Stimulated activated CD4-positive, alpha-beta T cell treated with anti-CD3 and anti-CD28 coated beads, Interleukin-15, amount 100 ng/mL, for 24 hours (primary cell): ENCODE data around the gene ADAM12.
"Not testable (repeated sequence)": the region's sequence is repeated elsewhere in the genome, so short reads cannot be mapped to it uniquely, and the experiment has no call there.

Experiments
- DNase-seq: peaks from one replicate; pipeline ENCODE4 v3.0.0-alpha.2; 2020

The ADAM12 gene

DNA sequence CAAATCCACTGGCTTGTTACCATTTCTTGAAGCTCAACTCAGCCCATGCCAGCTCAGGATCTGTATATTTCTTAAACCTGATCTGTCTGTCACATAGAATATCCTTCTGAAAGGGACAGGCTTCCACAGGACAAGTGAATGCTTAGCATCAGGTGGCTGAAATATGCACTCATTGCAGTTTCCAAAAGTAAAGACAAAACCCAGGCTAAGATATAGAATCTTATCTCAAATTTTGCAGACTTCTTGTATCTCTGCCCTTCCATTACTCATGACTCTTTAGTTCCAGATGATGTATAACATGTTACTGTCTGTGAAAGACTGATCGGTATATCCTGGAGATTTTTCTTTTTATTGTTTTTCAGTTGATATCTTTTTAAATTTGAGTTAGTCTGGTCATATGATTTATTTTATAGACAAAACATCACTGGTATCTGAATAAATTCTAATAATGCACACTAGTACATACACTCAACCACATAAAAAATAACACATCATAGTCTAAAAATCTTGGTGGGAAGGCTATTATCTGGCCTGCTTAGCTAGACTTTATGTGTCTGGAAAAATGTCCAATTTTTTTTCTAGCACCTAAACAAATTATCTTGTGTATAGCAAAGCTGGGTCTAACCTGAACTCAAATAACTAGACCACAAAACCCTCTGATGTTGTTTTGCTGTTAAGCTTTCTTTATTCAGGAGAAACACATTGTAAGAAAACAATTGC, 182.6 kb downstream of the ADAM12 start:
- DNase-seq = no peak

DNA sequence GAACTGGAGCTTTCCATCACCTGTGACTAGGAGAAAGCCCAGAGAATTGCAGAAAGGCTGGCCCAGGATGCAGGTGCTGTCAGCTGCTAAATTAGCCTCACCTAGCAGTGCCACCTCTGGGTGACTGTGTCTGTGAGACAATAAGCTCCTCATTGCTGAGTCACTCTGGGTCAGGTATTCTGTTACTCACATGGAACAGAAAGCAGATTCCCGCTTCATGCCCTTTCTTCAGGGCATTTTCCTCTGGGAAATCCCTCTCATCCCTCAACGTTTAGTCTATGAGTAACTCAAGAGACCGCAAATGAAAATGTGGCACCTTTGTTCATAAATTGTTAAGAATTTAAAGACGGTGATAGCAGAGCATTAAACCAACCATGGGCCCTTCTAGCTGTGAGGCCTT, 184.0 kb downstream of the ADAM12 start:
- no peak for DNase-seq

DNA sequence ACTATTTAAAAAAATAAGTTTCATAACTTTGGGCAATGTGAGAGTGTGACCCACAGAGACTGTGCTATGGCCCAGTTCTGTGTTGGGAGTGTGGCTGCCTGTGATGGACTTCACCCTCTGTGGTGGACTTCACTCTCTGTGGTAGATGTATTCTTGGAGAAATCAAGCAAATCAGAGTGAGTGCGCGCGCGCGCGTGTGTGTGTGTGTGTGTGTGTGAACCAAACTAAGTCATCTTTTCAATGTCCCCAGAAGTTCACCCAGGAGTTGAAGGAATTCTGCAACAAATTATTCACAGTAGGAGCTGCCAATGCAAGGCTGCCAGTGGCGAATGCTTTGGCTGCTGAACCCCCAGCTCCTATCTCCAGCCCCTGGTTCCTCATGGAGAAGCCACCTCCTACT, 184.5 kb downstream of the ADAM12 start:
- DNase-seq = no peak

DNA sequence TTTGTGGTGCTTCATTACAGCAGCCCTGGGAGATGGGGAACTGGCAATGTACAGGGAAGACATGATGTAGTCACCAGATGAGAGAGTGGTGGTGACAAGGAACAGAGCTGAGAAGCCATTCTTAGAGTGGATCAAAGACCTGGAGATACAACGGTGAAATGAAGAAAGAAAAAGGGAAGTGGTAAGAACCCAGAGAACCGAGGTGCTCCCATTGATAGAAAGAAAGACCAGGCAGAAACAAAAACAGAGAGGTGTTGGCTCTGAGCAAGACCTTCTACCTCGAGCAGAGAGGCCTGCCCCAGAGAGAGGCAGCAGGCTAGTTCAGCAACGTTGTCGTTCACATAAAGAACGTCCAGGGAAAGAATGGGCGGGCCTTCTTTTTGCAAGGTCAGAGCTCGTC, 186.7 kb downstream of the ADAM12 start:
- no peak for DNase-seq

DNA sequence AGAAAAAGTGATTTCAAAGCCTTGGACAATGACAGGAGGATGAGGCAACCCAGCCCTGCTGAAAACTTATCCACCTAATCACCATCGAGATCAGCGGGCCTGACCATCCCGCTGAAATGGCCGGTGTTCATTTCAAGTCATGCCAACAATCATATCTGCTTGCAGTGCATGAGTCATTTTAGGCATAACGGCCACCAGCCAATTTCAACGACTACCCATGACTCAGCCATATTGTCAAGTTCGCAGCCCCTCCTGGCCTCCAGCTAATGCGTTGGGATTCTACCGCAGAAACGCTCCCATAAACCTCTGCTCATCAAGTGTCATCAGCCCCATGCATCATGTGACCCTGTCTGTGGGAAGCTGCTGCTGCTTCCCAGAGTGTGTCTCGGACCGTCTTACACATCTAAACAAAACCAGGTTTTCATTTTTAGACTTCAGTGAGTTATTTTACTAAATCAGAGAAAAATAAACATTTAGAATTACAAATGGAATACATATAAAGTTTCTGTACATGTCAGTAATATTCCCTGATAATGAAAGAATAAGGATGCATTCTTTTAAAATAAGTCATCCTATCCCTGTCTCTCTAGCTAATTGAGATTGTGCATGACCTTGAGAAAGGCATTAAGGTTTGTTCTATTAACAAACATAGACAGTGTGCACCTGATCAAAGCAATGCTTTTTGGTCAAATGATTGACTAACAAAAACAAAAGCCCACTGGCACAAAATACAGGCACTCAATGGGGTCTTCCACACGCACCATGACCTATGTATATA, 188.9 kb downstream of the ADAM12 start:
- no peak for DNase-seq

DNA sequence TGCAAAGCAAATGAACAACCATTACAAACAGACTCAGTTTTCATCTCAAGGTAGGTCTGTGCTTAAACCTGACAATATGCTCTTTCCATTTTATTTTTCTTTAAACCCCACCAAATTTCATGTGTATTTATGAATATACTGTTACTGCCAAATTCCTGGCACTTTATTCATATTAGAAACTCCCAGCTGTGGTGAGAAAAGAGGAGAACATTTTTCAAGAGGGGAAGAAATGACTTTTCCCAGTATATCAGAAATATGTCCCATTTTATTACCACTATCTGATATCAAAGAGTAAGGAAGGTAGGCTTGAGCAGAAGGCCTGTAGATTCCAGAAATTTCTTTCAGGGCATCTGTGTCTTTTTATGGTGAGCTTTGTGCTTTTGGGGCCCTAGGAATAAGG, 189.6 kb downstream of the ADAM12 start:
- no peak for DNase-seq

DNA sequence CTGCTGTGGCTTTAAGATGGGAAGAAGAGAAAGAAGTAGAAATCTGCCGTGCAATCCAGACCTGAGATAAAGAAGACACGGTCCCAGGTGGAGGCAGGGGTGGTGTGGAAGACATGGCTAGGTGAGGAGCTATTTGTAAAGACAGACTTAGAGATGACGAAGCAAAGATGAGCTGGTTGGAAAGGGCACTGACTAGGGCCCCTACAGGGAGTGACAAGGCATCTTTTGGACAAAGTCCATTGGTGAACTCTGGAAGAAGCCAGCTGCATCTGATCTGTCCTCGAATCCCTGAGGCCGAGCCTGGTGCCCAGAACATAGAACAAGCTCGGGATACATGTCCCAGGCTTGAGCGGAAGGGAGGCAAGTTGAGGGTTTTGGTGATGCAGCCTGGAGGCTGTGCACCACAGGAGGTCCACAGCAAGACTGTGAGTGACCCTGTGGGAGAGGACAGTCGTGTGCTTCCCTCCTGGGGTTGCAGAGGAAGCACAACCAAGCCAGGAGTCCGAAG, 191.2 kb downstream of the ADAM12 start:
- DNase-seq = no peak

DNA sequence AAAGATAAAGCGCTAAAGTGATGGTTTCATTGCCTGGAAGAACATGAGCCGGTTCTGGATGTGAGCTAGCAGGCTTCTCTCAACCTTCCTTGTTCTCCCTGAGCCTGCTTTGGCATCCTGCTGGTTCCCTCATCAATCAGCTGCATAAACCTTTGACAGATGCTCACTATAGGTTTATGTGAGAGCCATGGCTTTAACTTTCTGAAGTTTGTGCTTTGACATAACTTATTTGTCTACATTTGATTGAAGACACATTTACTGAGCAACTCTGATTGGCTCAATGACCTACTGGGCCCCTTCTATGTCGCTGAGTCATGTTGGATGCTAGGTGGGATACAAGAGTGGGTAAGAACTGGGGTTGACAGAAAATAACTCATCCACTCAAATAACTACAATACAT, 192.0 kb downstream of the ADAM12 start:
- DNase-seq = no peak

DNA sequence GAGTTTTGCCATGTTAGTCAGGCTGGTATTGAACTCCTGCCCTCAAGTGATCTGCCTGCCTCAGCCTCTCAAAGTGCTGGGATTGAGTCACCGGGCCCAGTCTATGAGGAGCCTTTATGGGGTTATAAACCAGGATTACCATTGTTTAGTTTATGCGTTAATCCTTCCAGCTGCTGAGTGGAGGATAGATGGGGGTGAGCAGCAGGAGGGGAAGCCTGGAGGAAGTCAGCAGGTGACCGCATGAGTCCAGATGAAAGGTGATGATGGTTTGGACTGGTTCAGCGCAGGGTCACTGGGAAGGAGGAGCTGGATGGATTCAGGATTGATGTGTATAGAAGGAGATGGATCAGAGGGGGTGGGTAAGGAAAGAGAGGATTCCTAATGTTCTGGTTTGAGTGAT, 197.1 kb downstream of the ADAM12 start:
- DNase-seq = no peak

DNA sequence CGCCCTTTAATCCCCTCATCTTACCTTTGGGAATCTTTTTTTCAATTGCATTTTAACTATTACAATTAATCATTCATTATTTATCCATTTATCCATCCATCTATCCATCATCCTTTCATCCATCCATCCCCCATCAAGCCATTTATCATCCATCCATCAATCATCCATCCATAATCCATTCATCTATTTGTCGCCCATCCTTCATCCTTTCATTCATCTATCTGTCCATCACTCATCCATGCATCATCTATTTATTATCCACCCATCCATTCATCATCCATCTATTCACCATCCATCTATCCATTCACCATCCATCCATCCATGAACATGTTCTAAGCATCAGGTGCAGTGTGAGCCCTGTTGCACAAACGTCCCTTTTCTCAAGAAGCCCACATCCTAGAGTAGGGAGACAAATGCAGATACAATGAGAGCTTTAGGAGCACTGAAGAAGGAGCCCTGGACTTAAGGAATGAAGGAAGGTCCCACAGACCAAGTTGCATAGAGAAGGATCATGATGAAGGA, 199.5 kb downstream of the ADAM12 start:
- no peak for DNase-seq

DNA sequence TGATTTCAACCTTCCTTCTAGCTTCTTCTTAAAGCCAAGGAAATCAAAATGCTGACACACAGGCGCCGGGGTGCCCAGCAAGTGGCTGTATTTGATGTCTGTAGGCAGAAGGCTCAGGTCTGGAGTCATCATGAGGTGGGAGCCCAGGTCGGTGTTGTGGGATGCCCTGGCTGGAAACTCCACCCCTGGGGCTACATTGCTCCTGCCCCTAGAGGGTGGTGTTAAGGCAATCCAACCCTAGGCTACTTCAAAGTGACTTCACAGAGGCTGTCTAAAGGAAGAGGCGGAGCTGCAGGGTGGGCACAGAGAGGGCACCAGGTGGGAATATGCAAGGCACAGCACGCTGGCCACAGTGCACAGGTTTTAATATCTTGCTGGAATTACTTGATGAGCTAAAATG, 200.9 kb downstream of the ADAM12 start:
- no peak for DNase-seq

DNA sequence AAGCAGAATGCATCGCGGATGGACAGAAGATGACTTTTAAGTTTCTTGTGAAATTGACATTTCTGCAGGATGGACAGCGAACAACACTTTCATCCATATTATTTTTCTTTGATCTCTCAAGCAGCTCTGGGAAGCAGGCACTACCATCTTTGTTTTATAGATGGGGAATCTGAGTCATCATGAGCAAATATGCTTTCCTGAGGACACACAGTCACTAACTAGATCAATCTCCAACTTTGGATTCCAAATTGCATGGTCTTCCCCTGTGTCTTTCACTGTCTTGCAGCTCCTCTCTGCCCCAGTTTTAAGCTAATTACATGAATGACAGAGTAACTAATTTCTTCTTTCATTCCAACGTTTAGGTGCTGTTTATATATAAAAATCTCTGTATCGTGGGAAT, 201.5 kb downstream of the ADAM12 start:
- no peak for DNase-seq

DNA sequence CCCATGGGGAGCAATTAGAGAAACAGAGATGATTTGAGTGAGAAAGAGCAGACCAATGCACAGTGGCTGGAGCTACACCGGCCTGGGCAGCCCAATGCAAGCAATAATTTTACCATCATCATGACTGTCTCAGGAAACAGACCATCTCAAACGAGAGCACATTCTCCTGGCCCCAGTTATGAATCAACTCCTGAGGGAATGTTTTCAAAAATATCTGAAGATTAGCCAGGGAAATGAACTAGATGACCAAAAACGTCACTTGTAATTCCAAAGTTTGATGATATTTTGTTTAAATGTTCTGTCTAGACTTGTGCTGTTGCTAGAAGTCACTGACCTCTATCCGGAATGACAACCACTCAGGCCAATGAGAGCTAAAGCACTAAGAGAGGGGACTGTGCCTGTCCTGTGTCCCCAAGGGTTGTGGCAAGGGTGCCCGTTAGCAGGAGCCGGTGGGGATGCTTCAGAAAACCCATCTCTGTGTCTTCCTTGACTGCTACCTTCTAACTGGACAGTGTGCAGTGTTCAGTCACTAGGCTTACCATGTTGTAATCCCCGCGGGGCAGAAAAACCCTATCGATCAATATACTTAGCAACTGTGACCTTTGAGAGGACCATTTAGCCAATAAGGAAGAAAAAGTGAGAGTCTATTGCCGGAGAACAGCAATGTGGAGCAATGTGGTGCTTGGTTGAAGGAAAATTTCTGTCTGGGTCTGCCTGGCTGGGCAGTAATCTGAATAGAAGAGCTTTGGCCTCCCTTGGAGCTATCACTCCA, 202.4 kb downstream of the ADAM12 start:
- DNase-seq = no peak

DNA sequence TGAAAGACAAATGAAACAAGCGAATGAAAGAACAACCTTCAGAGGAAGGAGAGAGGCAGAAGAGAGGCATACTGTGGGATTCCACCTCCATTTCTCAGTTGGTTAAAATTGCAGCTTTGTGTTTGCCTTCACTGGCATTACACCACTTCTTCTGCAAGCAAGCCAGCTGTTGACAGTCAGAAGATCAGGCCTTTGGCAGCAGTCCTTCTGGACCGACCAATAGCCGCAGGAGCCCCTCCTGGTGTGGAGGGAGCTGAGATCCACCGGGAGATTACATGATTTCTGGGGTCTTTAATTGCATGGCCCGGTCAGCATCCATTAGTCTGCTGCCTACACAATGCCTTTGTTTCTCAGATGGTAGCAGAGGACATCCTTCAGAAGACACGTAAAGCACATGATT, 206.7 kb downstream of the ADAM12 start:
- no peak for DNase-seq

DNA sequence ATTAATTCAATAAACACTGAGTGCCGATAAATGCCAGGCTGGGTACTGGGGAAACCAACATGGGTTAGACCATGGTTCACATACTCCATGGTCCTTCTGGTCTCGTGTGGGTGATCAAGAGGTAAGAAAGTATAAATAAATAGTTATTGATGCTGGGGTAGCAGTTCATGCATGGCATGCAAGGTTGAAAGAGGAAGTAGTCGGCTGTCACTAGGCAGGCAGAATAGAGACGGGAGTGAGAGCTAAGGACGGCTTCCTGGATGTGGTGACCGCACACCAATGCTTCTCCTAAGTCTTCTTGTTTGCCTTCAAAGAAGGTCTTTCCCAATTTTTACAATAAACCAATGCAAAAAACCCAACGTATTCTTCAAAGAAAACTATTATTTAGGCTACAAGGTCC, 208.6 kb downstream of the ADAM12 start:
- DNase-seq = no peak

DNA sequence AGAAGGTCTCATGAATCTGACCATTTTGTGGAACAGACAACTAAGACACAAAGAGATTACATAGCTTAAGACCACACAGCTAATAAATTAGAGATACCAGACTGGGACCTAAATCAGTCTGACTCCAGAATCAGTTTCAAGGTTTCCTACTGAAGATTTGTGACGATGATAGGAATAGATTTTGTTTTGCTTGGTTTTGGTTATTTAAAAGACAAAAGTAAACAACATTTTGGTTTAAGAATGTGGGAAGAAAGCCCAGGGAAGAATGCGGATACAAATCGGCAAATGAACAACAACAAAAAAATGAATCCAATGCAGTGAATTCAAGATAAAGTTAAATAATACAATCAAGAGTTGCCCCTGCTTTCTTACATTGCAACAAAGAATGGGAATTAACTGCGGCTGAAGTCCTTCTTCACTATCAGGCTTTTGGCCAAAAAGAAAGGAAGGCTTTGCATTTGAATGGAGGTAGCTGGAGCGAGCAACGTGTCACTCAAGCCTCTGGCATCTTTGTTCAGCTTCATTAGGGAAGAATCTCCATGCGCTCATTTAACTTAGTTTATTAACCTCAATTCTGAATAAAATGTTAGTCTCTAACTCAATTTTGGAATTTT, 210.8 kb downstream of the ADAM12 start:
- DNase-seq = no peak

DNA sequence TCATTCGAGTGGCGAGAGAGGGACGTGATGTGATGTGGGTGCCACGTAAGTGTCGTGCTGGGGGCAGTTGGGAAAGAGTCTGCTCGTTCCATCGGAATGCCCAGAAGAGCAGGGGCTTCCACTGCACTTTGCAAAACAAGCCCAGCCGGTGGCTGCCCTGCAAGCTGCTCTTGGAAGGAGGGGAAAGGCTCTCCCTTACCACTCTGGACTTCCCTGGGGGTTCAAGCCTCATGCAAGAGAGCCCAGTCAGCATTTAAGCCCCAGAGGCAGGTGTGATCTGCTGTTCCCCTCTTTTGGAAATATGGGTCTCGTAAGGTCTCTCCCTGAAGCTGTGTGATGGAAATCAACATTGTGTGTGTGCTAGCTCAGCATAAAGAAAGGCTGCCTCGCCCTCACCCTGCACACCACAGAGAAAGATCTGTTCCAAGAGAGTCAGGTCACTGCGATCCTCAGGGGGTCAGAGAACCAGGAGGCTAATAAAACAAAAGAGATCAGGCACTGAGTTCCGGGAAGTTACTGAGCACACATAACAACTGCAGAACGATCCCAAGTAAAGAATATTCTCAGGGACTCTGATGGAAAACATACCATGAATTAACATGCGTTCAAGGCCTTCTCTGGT, 212.5 kb downstream of the ADAM12 start:
- no peak for DNase-seq

DNA sequence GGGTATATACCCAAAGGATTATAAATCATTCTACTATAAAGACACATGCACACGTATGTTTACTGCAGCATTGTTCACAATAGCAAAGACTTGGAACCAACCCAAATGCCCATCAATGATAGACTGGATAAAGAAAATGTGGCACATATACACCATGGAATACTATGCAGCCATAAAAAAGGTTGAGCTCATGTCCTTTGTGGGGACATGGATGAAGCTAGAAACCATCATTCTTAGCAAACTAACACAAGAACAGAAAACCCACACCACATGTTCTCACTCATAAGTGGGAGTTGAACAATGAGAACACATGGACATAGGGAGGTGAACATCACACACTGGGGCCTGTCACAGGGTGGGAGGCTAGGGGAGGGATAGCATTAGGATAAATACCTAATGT, 215.5 kb downstream of the ADAM12 start:
- DNase-seq = not testable (repeated sequence)

DNA sequence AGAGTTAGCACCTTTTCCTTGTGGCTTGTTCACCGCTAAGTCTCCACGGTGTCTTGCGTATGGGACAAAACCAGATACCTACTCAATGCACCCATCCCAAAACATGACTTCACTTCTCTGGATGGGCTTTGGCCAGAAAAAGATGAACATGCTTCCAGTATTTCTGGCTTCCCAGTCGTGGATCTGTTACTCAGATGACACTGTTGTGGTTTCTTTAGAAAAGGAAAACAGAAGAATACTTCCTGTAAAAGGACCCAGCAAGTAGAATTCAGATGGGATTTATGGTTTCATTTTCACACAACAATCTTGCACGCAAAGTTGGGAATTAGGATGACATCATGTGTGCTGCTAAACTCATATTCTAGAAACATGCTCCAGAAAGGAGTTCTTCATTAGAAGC, 216.7 kb downstream of the ADAM12 start:
- DNase-seq = no peak

DNA sequence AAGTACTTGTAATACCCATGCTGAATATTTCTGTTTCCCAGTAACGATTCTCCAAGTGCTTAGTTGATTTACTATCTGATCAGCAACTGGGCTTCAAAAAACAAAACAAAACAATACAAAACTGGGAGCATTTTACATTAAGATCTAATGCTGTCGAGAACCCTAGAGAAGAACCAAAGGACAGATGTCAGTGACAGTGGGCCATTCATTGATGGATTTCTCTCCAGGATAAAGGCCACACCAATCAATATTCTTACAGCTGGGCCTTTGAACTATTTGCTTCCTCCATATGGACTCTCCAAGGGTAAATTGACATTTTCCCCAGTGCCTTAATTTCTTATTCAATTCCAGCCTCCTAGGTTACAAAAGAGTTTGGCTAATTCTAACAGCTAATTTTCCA, 217.5 kb downstream of the ADAM12 start:
- DNase-seq = no peak

DNA sequence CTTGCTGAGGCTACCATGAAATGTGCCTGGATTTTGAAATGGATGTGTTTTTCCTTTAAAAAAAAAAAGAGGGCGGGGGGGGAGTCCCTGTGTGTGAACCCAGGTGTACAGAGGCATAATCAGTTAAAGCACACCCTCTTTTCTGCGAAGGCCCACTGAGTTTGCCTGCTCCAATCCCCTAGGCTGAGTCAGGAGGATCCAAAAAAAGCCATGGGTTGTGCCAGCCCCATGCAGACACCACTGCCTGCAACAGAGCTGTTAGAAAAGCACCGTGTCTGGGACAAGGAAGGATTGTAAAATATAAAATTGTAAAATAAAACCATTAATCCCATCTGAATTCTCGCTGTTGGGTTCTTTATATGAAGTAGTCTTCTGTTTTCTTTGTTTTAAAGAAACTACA, 217.9 kb downstream of the ADAM12 start:
- no peak for DNase-seq

DNA sequence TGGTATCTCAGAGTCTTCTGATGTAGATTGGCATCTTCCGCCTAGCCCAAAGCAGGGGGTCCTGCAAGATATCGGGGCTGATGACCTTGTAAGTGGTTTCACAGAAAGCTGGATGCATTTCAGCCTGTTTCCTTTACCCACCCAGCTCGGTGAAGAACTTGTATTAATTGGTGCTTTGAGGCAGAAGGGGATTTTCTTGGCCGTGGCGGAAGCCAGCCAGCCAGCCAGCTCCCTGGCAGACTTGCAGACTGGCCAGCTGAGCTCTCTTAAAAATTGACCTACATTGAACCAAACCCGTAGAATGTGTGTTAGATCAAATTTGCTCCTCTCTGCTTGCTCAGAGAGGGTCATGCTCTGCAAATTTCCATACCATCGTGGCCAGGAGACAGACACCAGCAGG, 218.4 kb downstream of the ADAM12 start:
- DNase-seq = no peak

DNA sequence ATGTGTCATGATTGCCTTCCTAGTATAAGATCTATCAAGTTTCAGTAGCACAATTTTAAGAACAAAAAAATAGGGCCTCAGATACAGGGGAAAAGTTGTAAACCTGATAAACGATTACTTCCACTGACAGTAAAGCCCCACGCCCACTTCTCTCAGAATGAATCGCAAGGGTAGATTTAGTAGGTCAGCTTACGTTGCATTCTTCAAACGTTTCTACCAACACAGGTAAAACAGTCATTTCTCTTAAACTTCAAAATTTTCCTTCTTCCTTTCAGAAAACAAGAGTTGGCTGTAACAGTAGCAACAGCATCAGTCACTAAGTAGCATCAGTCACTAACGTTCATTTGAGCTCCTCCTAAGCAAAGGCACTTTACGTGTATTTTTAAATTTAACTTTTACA, 221.5 kb downstream of the ADAM12 start:
- DNase-seq = peak; percentile 56
